ENCODE measurements around the gene VAX1. TPM values are rescaled to one million over a fixed set of nuclear protein-coding genes. Genes with fewer than 3 reads are reported as not detected.
"Not testable (repeated sequence)": the region's sequence is repeated elsewhere in the genome, so short reads cannot be mapped to it uniquely, and the experiment has no call there.

Gene VAX1
- total and polyA plus RNA-seq, 2 donors (not counting 1 experiment from before 2014, with no cell fraction given): not detected

DNA sequence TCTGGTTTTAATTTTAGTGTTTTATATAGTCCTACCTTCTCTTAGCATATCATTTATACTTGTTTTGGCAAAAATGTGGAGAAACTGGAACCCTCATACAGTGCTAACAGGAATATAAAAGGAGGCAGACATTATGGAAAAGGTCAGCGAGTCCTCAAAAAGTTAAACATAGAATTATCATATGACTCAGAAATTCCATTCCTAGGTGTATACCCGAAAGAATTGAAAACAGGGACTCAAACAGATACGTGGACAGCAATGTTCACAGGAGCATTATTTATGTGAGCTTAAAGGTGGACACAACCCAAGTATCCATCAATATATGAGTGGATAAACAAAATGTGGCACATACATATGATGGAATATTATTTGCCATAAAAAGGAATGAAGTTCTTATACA, 51.5 kb downstream of the VAX1 start:
- Histone ChIP-seq H3K4me3 (ENCODE audit: control extremely low read depth in 1 of 5, extremely low read depth in 1 of 5, insufficient read depth in 1 of 5, low read depth in 2 of 5, low read length in 4 of 5) (no peak overlapping the region), H3K27ac (ENCODE audit: low read length in 2 of 2) (no peak overlapping the region), H3K9me3 (ENCODE audit: control extremely low read depth in 1 of 3, control insufficient read depth in 2 of 3, insufficient read depth in 1 of 3, low read length in 2 of 3) (peaks cover 0 to 1% (median 0%) of the 10 kb centered on the region in 3 donors), H2AFZ (ENCODE audit: insufficient read depth, low read depth, low read length, poor library complexity, severe bottlenecking) (no peak overlapping the region), H3K36me3 (replicated peaks in 1 of 2; ENCODE audit: control extremely low read depth in 1 of 2, control insufficient read depth in 1 of 2, extremely low read depth in 1 of 2, insufficient read depth in 2 of 2, low read length in 1 of 2) (no peaks in the 10 kb centered on the region), H3K4me2 (replicated peaks; ENCODE audit: low read depth, low read length, poor library complexity, severe bottlenecking) (no peak overlapping the region), H3K27me3 (replicated peaks in 1 of 4; ENCODE audit: control extremely low read depth in 1 of 4, control insufficient read depth in 3 of 4, insufficient read depth in 4 of 4, low read length in 3 of 4) (no peaks in the 10 kb centered on the region), H4K20me1 (ENCODE audit: control insufficient read depth, insufficient read depth, low read length, poor library complexity, severe bottlenecking) (no peaks in the 10 kb centered on the region), H3K9ac (ENCODE audit: low read length) (no peak overlapping the region), H3K79me2 (ENCODE audit: control insufficient read depth, insufficient read depth, low read length) (no peaks in the 10 kb centered on the region), H3K4me1 (ENCODE audit: control insufficient read depth in 2 of 2, insufficient read depth in 2 of 2, low read length in 2 of 2) (no peaks in the 10 kb centered on the region)
- no peak for ATAC-seq (ENCODE audit: low read depth)
- no peak for DNase-seq
- no peak for TF ChIP-seq EZH2 (IDR thresholded peaks at IDR 0.05; ENCODE audit: borderline replicate concordance, insufficient read depth, low read depth, low read length, poor library complexity, severe bottlenecking)
- TF ChIP-seq CTCF (IDR thresholded peaks at IDR 0.05): no peak
- WGBS (ENCODE audit: insufficient coverage): 100% methylated on average over 1 of the region's 3 CpGs
- H3K27me3 Mint-ChIP-seq: peaks cover 24% of the 10 kb centered on the region
- intact Hi-C loops (cut with micrococcal nuclease): no loop called here
- H3K4me1 Mint-ChIP-seq: no peaks in the 10 kb centered on the region
- no peak overlapping the region for H3K27ac Mint-ChIP-seq
- POLR2A ChIA-PET: no interaction called here
- no peaks in the 10 kb centered on the region for H3K9me3 Mint-ChIP-seq (ENCODE audit: insufficient read depth)
- CTCF ChIA-PET: no interaction called here
- H3K4me3 Mint-ChIP-seq: no peak overlapping the region

DNA sequence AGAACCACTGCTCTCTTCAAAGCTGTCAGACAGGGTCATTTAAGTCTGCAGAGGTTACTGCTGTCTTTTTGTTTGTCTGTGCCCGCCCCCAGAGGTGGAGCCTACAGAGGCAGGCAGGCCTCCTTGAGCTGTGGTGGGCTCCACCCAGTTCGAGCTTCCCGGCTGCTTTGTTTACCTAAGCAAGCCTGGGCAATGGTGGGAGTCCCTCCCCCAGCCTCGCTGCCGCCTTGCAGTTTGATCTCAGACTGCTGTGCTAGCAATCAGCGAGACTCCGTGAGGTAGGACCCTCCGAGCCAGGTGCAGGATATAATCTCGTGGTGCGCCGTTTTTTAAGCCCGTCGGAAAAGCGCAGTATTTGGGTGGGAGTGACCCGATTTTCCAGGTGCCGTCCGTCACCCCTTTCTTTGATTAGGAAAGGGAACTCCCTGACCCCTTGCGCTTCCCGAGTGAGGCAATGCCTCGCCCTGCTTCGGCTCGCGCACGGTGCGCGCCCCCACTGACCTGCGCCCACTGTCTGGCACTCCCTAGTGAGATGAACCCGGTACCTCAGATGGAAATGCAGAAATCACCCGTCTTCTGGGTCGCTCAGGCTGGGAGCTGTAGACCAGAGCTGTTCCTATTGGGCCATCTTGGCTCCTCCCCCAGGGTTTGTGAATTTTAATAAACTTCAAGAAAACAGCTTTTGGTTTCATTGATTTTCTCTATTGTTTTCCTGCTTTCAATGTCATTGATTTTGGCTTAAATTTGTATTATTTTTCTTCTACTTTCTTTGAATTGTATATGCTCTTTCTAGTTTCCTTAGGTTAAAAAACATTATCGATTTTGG, 53.4 kb downstream of the VAX1 start:
- 98% methylated on average over 13 of the region's 31 CpGs for WGBS (ENCODE audit: insufficient coverage)
- H3K4me1 Mint-ChIP-seq; ATAC-seq (ENCODE audit: low read depth); H3K9me3 Mint-ChIP-seq (ENCODE audit: insufficient read depth); H3K4me2 ChIP-seq (replicated peaks; ENCODE audit: low read depth, low read length, poor library complexity, severe bottlenecking); H3K4me3 ChIP-seq (ENCODE audit: control extremely low read depth in 1 of 5, extremely low read depth in 1 of 5, insufficient read depth in 1 of 5, low read depth in 2 of 5, low read length in 4 of 5); H3K9me3 ChIP-seq (ENCODE audit: control extremely low read depth in 1 of 3, control insufficient read depth in 2 of 3, insufficient read depth in 1 of 3, low read length in 2 of 3); H3K27ac Mint-ChIP-seq; H2AFZ ChIP-seq (ENCODE audit: insufficient read depth, low read depth, low read length, poor library complexity, severe bottlenecking); H3K27me3 ChIP-seq (replicated peaks in 1 of 4; ENCODE audit: control extremely low read depth in 1 of 4, control insufficient read depth in 3 of 4, insufficient read depth in 4 of 4, low read length in 3 of 4); POLR2A ChIA-PET; intact Hi-C loops (cut with micrococcal nuclease); H3K4me1 ChIP-seq (ENCODE audit: control insufficient read depth in 2 of 2, insufficient read depth in 2 of 2, low read length in 2 of 2); CTCF ChIA-PET; H3K36me3 ChIP-seq (replicated peaks in 1 of 2; ENCODE audit: control extremely low read depth in 1 of 2, control insufficient read depth in 1 of 2, extremely low read depth in 1 of 2, insufficient read depth in 2 of 2, low read length in 1 of 2); DNase-seq; H4K20me1 ChIP-seq (ENCODE audit: control insufficient read depth, insufficient read depth, low read length, poor library complexity, severe bottlenecking); H3K27ac ChIP-seq (ENCODE audit: low read length in 2 of 2); H3K4me3 Mint-ChIP-seq; H3K79me2 ChIP-seq (ENCODE audit: control insufficient read depth, insufficient read depth, low read length); H3K9ac ChIP-seq (ENCODE audit: low read length): not testable (repeated sequence)
- H3K27me3 Mint-ChIP-seq: peaks cover 18% of the 10 kb centered on the region

Small RNAs within 50 kb of the gene (small RNA-seq; reads per million reads assigned to genes)
- not detected for gene MIR3663 (ENCODE audit: insufficient read length, low read depth, low replicate concordance)

Other genes starting within 250 kb of the VAX1 start
- gene SHTN1, start 133.1 kb downstream of the VAX1 start, total RNA-seq: 0.34 TPM in 1 of 2 replicates, not detected in the other
- gene SHTN1, start 133.1 kb downstream of the VAX1 start, polyA plus RNA-seq: 0.06 and 0.12 TPM in 2 replicates
- not detected in 2 replicates for gene KCNK18, start 59.2 kb upstream of the VAX1 start, total RNA-seq
- gene KCNK18, start 59.2 kb upstream of the VAX1 start, polyA plus RNA-seq: not detected in 2 replicates
- not detected in 2 replicates for gene SLC18A2, start 102.8 kb upstream of the VAX1 start, total RNA-seq
- 0.07 TPM in 1 of 2 replicates, not detected in the other for gene SLC18A2, start 102.8 kb upstream of the VAX1 start, polyA plus RNA-seq
- gene PDZD8, start 237.2 kb upstream of the VAX1 start, total RNA-seq: 11.3 and 13.2 TPM in 2 replicates
- 4.0 and 4.9 TPM in 2 replicates for gene PDZD8, start 237.2 kb upstream of the VAX1 start, polyA plus RNA-seq